ENCODE data around the gene MAST2. TPM values are rescaled to one million over a fixed set of nuclear protein-coding genes. Genes with fewer than 3 reads are reported as not detected.

The MAST2 gene
- polyA plus RNA-seq, 1 experiment: 24.7 TPM

- ChIA-PET POLR2A (interaction anchor here (0.7 kb wide), 1 partner anchor 77 kb away, joined by 3 read pairs; no protein-coding TSS in a partner anchor), CTCF (no interaction called here)
- DNase-seq (ENCODE audit: low read depth, low spot score): no peak
- no peak for TF ChIP-seq CTCF (IDR thresholded peaks at IDR 0.05; ENCODE audit: low read depth, low read length)
- H3K9me3 ChIP-seq (ENCODE audit: control insufficient read depth, insufficient read depth, low read length): no peaks in the 10 kb centered on the region
- no peak overlapping the region for H3K4me3 ChIP-seq (ENCODE audit: low read depth, low read length)
- no peak overlapping the region for H3K27ac ChIP-seq (ENCODE audit: low read depth, low read length)
- H3K27me3 ChIP-seq (ENCODE audit: control insufficient read depth, insufficient read depth, low read length): no peaks in the 10 kb centered on the region
These were observed 226.9 kb downstream of the MAST2 start for GRCh38 chr1:46030074-46030870.

GRCh38 chr1:46030876-46031660, 227.7 kb downstream of the MAST2 start:
- CTCF ChIA-PET: interaction anchor here (10.1 kb wide), 1 partner anchor 148 kb away, joined by 188 read pairs; the partner anchor contains the start of genes P3R3URF and TSPAN1
- Histone ChIP-seq H3K27me3 (ENCODE audit: control insufficient read depth, insufficient read depth, low read length) (no peaks in the 10 kb centered on the region), H3K9me3 (ENCODE audit: control insufficient read depth, insufficient read depth, low read length) (no peaks in the 10 kb centered on the region), H3K4me3 (ENCODE audit: low read depth, low read length) (no peak overlapping the region), H3K27ac (ENCODE audit: low read depth, low read length) (no peak overlapping the region)
- no peak for TF ChIP-seq CTCF (IDR thresholded peaks at IDR 0.05; ENCODE audit: low read depth, low read length)
- POLR2A ChIA-PET: no interaction called here
- DNase-seq (ENCODE audit: low read depth, low spot score): no peak

GRCh38 chr1:46034601-46035516, 231.4 kb downstream of the MAST2 start:
- no peaks in the 10 kb centered on the region for H3K27me3 ChIP-seq (ENCODE audit: control insufficient read depth, insufficient read depth, low read length)
- H3K27ac ChIP-seq (ENCODE audit: low read depth, low read length): no peak overlapping the region
- CTCF ChIA-PET: interaction anchor here (0.6 to 10.1 kb wide), 6 partner anchors 37 to 191 kb away, joined by 3 to 188 read pairs (median 4); partner anchors contain the start of genes P3R3URF and TSPAN1
- TF ChIP-seq CTCF (IDR thresholded peaks at IDR 0.05; ENCODE audit: low read depth, low read length): no peak
- DNase-seq (ENCODE audit: low read depth, low spot score): no peak
- H3K9me3 ChIP-seq (ENCODE audit: control insufficient read depth, insufficient read depth, low read length): no peaks in the 10 kb centered on the region
- POLR2A ChIA-PET: interaction anchor here (1.2 kb wide), 1 partner anchor 97 kb away, joined by 3 read pairs; the partner anchor contains the start of gene PIK3R3
- H3K4me3 ChIP-seq (ENCODE audit: low read depth, low read length): no peak overlapping the region

GRCh38 chr1:46036894-46037839, 233.8 kb downstream of the MAST2 start:
- Histone ChIP-seq H3K4me3 (ENCODE audit: low read depth, low read length) (no peak overlapping the region), H3K27ac (ENCODE audit: low read depth, low read length) (no peak overlapping the region), H3K9me3 (ENCODE audit: control insufficient read depth, insufficient read depth, low read length) (no peaks in the 10 kb centered on the region), H3K27me3 (ENCODE audit: control insufficient read depth, insufficient read depth, low read length) (no peaks in the 10 kb centered on the region)
- TF ChIP-seq CTCF (IDR thresholded peaks at IDR 0.05; ENCODE audit: low read depth, low read length): peak; percentile 99
- POLR2A ChIA-PET: interaction anchor here (1.4 kb wide), 1 partner anchor 95 kb away, joined by 3 read pairs; the partner anchor contains the start of gene PIK3R3
- DNase-seq (ENCODE audit: low read depth, low spot score): peak; percentile 59
- CTCF ChIA-PET: interaction anchor here (0.6 to 10.1 kb wide), 26 partner anchors 11 to 349 kb away, joined by 3 to 188 read pairs (median 4); partner anchors contain the start of genes P3R3URF, PIK3R3 and TSPAN1
